DMS114 treated with DMSO at 0.1 percent for 48 hours (cell line): ENCODE measurements around the gene DMXL2.
"Not testable (repeated sequence)": the region's sequence is repeated elsewhere in the genome, so short reads cannot be mapped to it uniquely, and the experiment has no call there.

ENCODE experiments used
- DNase-seq: peaks from one replicate; lab custom pipeline; 2025; ENCODE audit not compliant: unreplicated experiment; lab: John Stamatoyannopoulos, UW

Gene DMXL2

GRCh38 chr15:51423040-51423439 lies 199.5 kb downstream of the DMXL2 start:
- DNase-seq, result not testable (repeated sequence)

GRCh38 chr15:51416129-51416528 lies 206.4 kb downstream of the DMXL2 start:
- DNase-seq, result no peak

- DNase-seq, result no peak
These were observed 208.2 kb downstream of the DMXL2 start for GRCh38 chr15:51414256-51414860.

- DNase-seq, result no peak
These were observed 216.7 kb downstream of the DMXL2 start for GRCh38 chr15:51405693-51406523.

DNA sequence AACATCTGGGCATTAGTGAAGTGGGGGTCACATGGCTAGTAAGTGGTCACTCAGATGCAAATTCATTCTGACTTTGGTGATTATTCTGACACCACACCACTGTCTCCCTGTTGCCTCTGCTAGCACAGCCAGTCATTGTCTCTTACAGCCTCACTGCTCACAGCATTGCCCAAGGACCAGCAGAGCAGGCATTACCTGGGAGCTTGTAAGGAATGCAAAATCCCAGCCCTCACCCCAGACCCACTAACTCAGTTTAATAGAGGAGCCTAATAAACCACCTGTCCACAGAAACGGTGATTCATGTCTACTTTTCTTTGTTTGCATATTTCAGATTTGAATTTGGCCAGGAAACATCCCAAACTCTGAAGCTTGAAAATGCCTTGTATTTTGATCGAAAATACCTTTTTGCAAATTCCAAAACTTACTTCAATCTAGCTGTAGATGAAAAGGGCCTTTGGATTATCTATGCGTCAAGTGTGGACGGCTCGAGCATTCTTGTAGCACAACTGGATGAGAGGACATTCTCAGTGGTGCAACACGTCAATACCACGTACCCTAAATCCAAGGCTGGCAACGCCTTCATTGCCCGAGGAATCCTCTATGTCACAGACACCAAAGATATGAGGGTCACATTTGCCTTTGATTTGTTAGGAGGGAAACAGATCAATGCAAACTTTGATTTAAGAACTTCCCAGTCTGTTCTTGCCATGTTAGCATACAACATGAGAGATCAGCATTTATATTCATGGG lies 218.4 kb downstream of the DMXL2 start:
- DNase-seq, result no peak

- no peak for DNase-seq
These were observed 219.3 kb downstream of the DMXL2 start for GRCh38 chr15:51403072-51403878.

- no peak for DNase-seq
These were observed 220.6 kb downstream of the DMXL2 start for GRCh38 chr15:51401872-51402517.

DNA sequence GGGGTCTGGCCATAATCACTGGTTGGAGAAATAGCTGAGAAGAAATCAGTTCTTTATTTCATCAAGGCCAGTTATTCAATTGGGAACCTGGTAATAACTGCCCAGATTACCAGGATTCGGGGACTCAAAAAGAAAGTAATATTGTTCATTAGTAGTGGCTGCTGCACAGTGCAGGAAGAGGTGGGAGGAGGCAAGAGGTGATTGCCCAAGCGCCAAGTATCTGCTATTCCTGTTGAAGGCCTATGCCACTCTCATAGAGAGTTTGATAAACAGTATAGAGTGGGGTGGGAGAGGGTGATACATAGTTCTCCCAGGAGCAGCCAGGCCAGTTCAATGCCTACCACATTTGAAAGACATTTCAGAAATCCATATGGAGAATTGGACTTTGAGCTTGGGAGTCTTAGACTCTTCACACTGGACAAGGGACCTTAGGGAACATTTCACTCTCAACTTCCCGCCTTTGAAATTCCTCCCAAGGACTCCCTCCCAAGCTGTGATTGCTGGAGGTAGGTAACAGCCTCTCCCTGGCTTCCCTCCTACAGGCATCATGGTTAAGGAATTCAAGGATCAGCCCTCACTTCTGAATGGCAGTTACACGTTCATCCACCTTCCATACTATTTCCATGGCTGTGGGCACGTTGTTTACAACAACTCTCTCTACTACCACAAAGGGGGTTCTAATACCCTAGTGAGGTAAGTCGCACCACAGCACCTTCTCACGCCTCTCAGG lies 221.4 kb downstream of the DMXL2 start:
- no peak for DNase-seq

- DNase-seq, result no peak
These were observed 223.9 kb downstream of the DMXL2 start for GRCh38 chr15:51398626-51399025.
